Caco-2 (cell line): ENCODE results near the gene ARHGAP36. TPM values are rescaled to one million over a fixed set of nuclear protein-coding genes. Genes with fewer than 3 reads are reported as not detected.

Experiments
- BruUV-seq: library from RNA; stranded (reverse); fragments of 400-500 nt; replicated peaks from 2 replicates; lab custom pipeline; 2021; lab: Mats Ljungman, UMichigan
- CTCF ChIA-PET: fragments of 300-600 bp; sonication (Branson Sonifier 250); formaldehyde crosslinking; loops from one replicate; lab custom pipeline; 2022; ENCODE audit warnings: antibody characterized with exemption; lab: Charles Lee
- POLR2A ChIA-PET: fragments of 300-600 bp; sonication (Branson Sonifier 250); formaldehyde crosslinking; loops from one replicate; lab custom pipeline; 2022; ENCODE audit warnings: antibody characterized with exemption; lab: Charles Lee
- DNase-seq, 2 experiments: peaks; one replicate each; pipeline versions ENCODE4 v3.0.0 to v3.0.0-alpha.2; 2020 to 2022
- H3K27me3 ChIP-seq: replicated peaks from 2 replicates; pipeline ENCODE4 v1.6.0; 2011; ENCODE audit warnings: low read length; ENCODE audit not compliant: control insufficient read depth, insufficient read depth
- H3K36me3 ChIP-seq: 2 replicates; pipeline ENCODE4 v1.5.1; 2011; ENCODE audit warnings: low read length; ENCODE audit not compliant: control insufficient read depth, insufficient read depth
- H3K4me1 ChIP-seq: fragments of 250-450 bp; sonication (Bioruptor Pico); 2 replicates; pipeline ENCODE4 v1.5.1; 2020; ENCODE audit warnings: mild to moderate bottlenecking
- H3K4me3 ChIP-seq: 2 replicates; pipeline ENCODE4 v1.5.1; 2011; ENCODE audit warnings: low read depth, mild to moderate bottlenecking, control low read depth, low read length
- H3K9me3 ChIP-seq: fragments of 250-450 bp; sonication (Bioruptor Pico); 2 replicates; pipeline ENCODE4 v1.5.1; 2020; ENCODE audit warnings: mild to moderate bottlenecking, moderate library complexity
- H3K27ac Mint-ChIP-seq: one replicate; pipeline ENCODE4 v1.8.0; 2022; ENCODE audit warnings: mixed read lengths; ENCODE audit not compliant: unreplicated experiment
- H3K27me3 Mint-ChIP-seq: one replicate; pipeline ENCODE4 v1.8.0; 2022; ENCODE audit warnings: mixed read lengths; ENCODE audit not compliant: insufficient read depth, unreplicated experiment
- H3K36me3 Mint-ChIP-seq: one replicate; pipeline ENCODE4 v1.8.0; 2022; ENCODE audit warnings: mild to moderate bottlenecking, mixed read lengths; ENCODE audit not compliant: insufficient read depth, unreplicated experiment
- H3K4me1 Mint-ChIP-seq: one replicate; pipeline ENCODE4 v1.8.0; 2022; ENCODE audit warnings: low read depth, mixed read lengths; ENCODE audit not compliant: unreplicated experiment
- H3K4me3 Mint-ChIP-seq: one replicate; pipeline ENCODE4 v1.8.0; 2022; ENCODE audit warnings: mild to moderate bottlenecking, moderate library complexity, mixed read lengths; ENCODE audit not compliant: unreplicated experiment
- H3K9me3 Mint-ChIP-seq: one replicate; pipeline ENCODE4 v1.8.0; 2022; ENCODE audit warnings: mixed read lengths; ENCODE audit not compliant: unreplicated experiment
- intact Hi-C: fragments of 100-400 bp; cut with micrococcal nuclease; formaldehyde crosslinking; loops from one replicate; pipeline ENCODE4 v1.10.0; 2022; ENCODE audit not compliant: unreplicated experiment
- total RNA-seq: library from RNA; stranded (reverse); gene quantifications from 2 replicates; pipeline ENCODE4 v1.2.3, GENCODE V29; 2022
- TF ChIP-seq, protein P1 (sequence below), 2 experiments: fragments of 200-600 bp in 1 of 2; IDR thresholded peaks; 1 replicate in 1 of 2; 2 replicates in 1 of 2; pipeline versions ENCODE4 v1.5.1 to v1.8.0; 2011 to 2022; ENCODE audit warnings: antibody characterized with exemption in 1 of 2, control low read depth in 1 of 2, inconsistent platforms in 1 of 2, low read depth in 1 of 2, low read length in 1 of 2, mild to moderate bottlenecking in 1 of 2, moderate library complexity in 1 of 2; ENCODE audit not compliant: insufficient read depth in 1 of 2, severe bottlenecking in 1 of 2, unreplicated experiment in 1 of 2

ARHGAP36 gene
- total RNA-seq, 1 experiment from 2014 or later, result not detected

GRCh38 chrX:131067216-131067615, 9.1 kb downstream of the ARHGAP36 start:
- TF ChIP-seq, protein P1, sequence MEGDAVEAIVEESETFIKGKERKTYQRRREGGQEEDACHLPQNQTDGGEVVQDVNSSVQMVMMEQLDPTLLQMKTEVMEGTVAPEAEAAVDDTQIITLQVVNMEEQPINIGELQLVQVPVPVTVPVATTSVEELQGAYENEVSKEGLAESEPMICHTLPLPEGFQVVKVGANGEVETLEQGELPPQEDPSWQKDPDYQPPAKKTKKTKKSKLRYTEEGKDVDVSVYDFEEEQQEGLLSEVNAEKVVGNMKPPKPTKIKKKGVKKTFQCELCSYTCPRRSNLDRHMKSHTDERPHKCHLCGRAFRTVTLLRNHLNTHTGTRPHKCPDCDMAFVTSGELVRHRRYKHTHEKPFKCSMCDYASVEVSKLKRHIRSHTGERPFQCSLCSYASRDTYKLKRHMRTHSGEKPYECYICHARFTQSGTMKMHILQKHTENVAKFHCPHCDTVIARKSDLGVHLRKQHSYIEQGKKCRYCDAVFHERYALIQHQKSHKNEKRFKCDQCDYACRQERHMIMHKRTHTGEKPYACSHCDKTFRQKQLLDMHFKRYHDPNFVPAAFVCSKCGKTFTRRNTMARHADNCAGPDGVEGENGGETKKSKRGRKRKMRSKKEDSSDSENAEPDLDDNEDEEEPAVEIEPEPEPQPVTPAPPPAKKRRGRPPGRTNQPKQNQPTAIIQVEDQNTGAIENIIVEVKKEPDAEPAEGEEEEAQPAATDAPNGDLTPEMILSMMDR (IDR thresholded peaks at IDR 0.05; ENCODE audit: insufficient read depth in 1 of 2, low read depth in 1 of 2, low read length in 1 of 2, severe bottlenecking in 1 of 2, unreplicated experiment in 1 of 2), result no peak
- intact Hi-C loops, result no loop called here
- no peaks in the 10 kb centered on the region for H3K36me3 ChIP-seq

DNA sequence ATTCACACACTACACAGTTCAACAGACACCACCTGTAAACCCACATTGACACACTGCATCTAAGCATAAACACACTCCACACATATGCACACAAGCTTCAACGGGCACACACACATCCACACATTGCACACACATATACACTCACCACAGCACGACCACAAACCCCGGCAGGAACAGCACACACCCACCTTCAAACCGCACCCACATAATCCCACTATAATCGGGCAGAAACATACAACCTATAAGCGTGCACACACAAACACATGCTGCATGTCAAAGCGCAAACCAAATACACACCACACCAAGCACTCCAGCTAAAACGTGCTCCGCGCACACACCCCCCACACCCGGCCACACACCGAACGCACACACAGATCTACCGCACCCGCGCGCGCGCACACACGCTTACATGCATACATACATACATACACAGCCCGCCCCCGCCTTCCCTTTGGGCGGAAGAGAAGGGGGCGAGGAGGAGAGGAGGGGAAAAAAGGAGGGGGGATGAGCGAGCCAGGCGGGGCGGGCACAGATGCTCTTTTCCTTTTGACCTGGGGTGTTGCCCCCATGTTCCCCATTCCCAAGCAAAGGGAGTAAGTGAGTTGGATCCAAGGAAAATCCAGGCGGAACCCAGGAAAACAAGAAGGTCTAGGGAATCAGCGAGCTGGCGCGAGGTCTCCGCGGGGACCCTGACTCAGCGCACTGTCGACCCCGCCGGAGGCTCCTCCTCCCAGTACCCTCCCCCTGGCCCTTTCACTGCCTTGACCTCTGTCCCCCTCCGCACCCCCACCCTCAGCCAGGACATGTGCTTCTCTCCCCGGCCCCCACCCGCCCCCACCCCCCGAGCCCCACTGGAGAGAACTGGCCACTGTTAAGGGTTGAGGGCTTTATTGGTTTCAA, 9.9 kb downstream of the ARHGAP36 start:
- Mint-ChIP-seq H3K36me3 (no peaks in the 10 kb centered on the region), H3K27ac (no peak overlapping the region), H3K4me1 (no peaks in the 10 kb centered on the region), H3K27me3 (peaks cover 13% of the 10 kb centered on the region), H3K9me3 (no peaks in the 10 kb centered on the region), H3K4me3 (no peak overlapping the region)
- ChIA-PET POLR2A (no interaction called here), CTCF (interaction anchor here (0.7 kb wide), 1 partner anchor 579 kb away, joined by 3 read pairs; no protein-coding TSS in a partner anchor)
- Histone ChIP-seq H3K9me3 (no peaks in the 10 kb centered on the region), H3K4me3 (no peak overlapping the region), H3K4me1 (no peaks in the 10 kb centered on the region), H3K27me3 (no peaks in the 10 kb centered on the region), H3K36me3 (no peaks in the 10 kb centered on the region)
- no peak for DNase-seq
- TF ChIP-seq, protein P1 (IDR thresholded peaks at IDR 0.05; ENCODE audit: insufficient read depth in 1 of 2, low read depth in 1 of 2, low read length in 1 of 2, severe bottlenecking in 1 of 2, unreplicated experiment in 1 of 2), result no peak
- intact Hi-C loops, result no loop called here
- no TSS peak for BruUV-seq

More at GRCh38 chrX:131067216-131067615, 9.1 kb downstream of the ARHGAP36 start:
- Histone ChIP-seq H3K4me1 (no peaks in the 10 kb centered on the region), H3K27me3 (no peaks in the 10 kb centered on the region), H3K9me3 (no peaks in the 10 kb centered on the region), H3K4me3 (no peak overlapping the region)
- ChIA-PET POLR2A (no interaction called here), CTCF (no interaction called here)
- H3K27me3 Mint-ChIP-seq, result peaks cover 10% of the 10 kb centered on the region
- no peak overlapping the region for H3K27ac Mint-ChIP-seq
- H3K9me3 Mint-ChIP-seq, result no peaks in the 10 kb centered on the region
- no peaks in the 10 kb centered on the region for H3K4me1 Mint-ChIP-seq
- H3K36me3 Mint-ChIP-seq, result no peaks in the 10 kb centered on the region
- no peak overlapping the region for H3K4me3 Mint-ChIP-seq
- no TSS peak for BruUV-seq
- no peak for DNase-seq

- Histone ChIP-seq H3K4me1 (no peaks in the 10 kb centered on the region), H3K9me3 (no peaks in the 10 kb centered on the region), H3K27me3 (no peaks in the 10 kb centered on the region), H3K4me3 (no peak overlapping the region), H3K36me3 (no peaks in the 10 kb centered on the region)
- BruUV-seq, result no TSS peak
- Mint-ChIP-seq H3K4me1 (no peaks in the 10 kb centered on the region), H3K9me3 (no peaks in the 10 kb centered on the region), H3K4me3 (no peak overlapping the region), H3K36me3 (peaks cover 4% of the 10 kb centered on the region), H3K27me3 (peaks cover 12% of the 10 kb centered on the region), H3K27ac (no peak overlapping the region)
- DNase-seq, result peak in 1 of 2 experiments; percentile 4
- TF ChIP-seq, protein P1 (IDR thresholded peaks at IDR 0.05; ENCODE audit: insufficient read depth in 1 of 2, low read depth in 1 of 2, low read length in 1 of 2, severe bottlenecking in 1 of 2, unreplicated experiment in 1 of 2), result no peak
- intact Hi-C loops, result no loop called here
- ChIA-PET CTCF (interaction anchor here (0.7 kb wide), 1 partner anchor 578 kb away, joined by 3 read pairs; no protein-coding TSS in a partner anchor), POLR2A (no interaction called here)
Observed at GRCh38 chrX:131068945-131069719, 11.0 kb downstream of the ARHGAP36 start.
